GM23248 (cell line): Measurements from ENCODE around the gene ABCG8.

Experiments used
- EZH2 ChIP-seq: fragments of 200-600 bp; sonication (generic); IDR thresholded peaks from 2 replicates; pipeline ENCODE4 v1.6.1; 2018; ENCODE audit warnings: antibody characterized with exemption, mild to moderate bottlenecking; ENCODE audit not compliant: insufficient read depth, poor library complexity, severe bottlenecking
- EZH2phosphoT487 ChIP-seq: fragments of 200-600 bp; sonication (generic); IDR thresholded peaks from 2 replicates; pipeline ENCODE4 v1.6.1; 2018; ENCODE audit warnings: antibody characterized with exemption, moderate library complexity, mild to moderate bottlenecking, low read depth; ENCODE audit not compliant: insufficient read depth

DNA sequence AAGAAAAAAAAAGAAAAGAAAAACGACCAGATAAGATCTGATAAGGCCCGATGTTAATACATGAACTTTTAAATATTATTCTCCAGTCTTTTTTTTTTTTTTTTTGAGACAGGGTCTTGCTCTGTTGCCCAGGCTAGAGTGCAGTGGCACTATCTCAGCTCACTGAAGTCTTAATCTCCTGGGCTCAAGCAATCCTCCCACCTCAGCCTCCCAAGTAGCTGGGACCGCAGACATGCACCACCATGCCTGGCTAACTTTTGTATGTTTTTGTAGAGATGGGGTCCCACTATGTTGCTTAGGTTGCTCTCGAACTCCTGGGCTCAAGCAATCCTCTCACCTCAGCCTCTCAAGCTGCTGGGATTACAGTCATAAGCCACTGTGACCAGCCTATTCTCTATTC, 1.7 kb upstream of the ABCG8 start:
- no peak for TF ChIP-seq EZH2phosphoT487
- no peak for TF ChIP-seq EZH2
